ENCODE results near the gene COL5A3. TPM values are rescaled to one million over a fixed set of nuclear protein-coding genes. Genes with fewer than 3 reads are reported as not detected.

COL5A3 gene
- total and polyA plus RNA-seq, 3 experiments from 2014 or later, result 0.23 to 0.91 (median 0.50) TPM

GRCh38 chr19:10008184-10008765 lies 2.0 kb downstream of the COL5A3 start:
- peaks cover 5% of the 10 kb centered on the region for H3K4me1 ChIP-seq (ENCODE audit: insufficient read depth, low read length)
- peaks cover 39 to 69% of the 10 kb centered on the region in 2 donors for H3K27me3 Mint-ChIP-seq
- POLR2A ChIA-PET, result no interaction called here

DNA sequence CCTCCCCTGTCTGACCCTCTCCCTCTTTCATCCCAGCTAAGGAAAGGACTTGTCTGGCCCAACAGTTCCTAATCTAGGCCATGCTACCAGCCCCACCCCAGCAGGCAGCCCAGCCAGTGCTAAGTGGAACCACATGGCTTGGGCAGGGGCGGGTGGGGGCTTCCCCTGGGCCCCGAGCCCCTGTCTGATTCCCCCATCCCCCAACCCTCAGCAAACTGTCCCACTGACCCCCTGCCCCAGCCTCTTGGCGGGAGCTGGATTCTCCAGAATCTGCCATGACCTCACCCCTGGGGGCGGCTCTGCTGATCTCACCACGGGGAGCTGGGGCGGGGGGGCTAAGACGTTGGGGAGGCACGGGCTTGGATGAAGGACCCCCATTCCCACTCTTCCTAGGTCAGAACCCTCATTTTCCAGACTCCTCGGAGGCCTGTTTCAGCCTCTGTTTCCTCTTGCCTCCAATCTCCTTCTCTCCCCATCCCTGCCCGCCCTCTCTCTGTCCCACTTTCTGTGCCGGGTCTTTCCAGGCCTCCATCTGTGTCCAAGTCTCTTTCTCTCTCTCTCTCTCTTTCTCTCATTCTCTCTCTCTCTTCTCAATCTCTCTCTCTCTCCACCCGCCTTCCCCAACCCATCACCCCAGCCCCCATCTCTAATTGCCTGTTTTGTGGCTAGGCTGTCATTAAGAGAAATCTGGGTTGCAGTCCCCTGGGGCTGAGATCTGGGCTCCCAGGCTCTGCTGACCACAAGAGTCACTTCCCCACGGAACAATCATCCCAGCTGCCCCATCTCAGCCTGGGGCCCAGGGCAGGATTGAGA lies 2.7 kb downstream of the COL5A3 start:
- Mint-ChIP-seq H3K27me3 (peaks cover 44 to 71% of the 10 kb centered on the region in 2 donors), H3K4me3 (peak overlapping the region in 4 of 7 donors; percentile 7 to 84 (median 40)), H3K27ac (peak overlapping the region in 6 of 8 donors; percentile 6 to 82 (median 59)), H3K4me1 (peaks cover 31 to 59% (median 32%) of the 10 kb centered on the region in 3 donors), H3K36me3 (peaks cover 0 to 8% (median 0%) of the 10 kb centered on the region in 3 donors), H3K9me3 (peaks cover 0 to 4% (median 2%) of the 10 kb centered on the region in 5 donors)
- H3K4me1 ChIP-seq (ENCODE audit: insufficient read depth, low read length), result peaks cover 5% of the 10 kb centered on the region
- ChIA-PET CTCF (no interaction called here), POLR2A (no interaction called here)
- no peak overlapping the region for H3K27ac ChIP-seq (ENCODE audit: low read depth, low read length)
- no peak for DNase-seq
- no peaks in the 10 kb centered on the region for H3K36me3 ChIP-seq (ENCODE audit: insufficient read depth, low read length)
- peaks cover 19% of the 10 kb centered on the region for H3K27me3 ChIP-seq (ENCODE audit: insufficient read depth, low read length, poor library complexity, severe bottlenecking)
- H3K4me3 ChIP-seq (ENCODE audit: low read length), result no peak overlapping the region
- no peaks in the 10 kb centered on the region for H3K9me3 ChIP-seq (ENCODE audit: low read length)

More at GRCh38 chr19:10008184-10008765, 2.0 kb downstream of the COL5A3 start:
- Mint-ChIP-seq H3K27ac (peak overlapping the region in 7 of 8 donors; percentile 31 to 90 (median 83)), H3K9me3 (peaks cover 0 to 4% (median 2%) of the 10 kb centered on the region in 5 donors), H3K36me3 (peaks cover 0 to 5% (median 0%) of the 10 kb centered on the region in 3 donors), H3K4me1 (peaks cover 29 to 52% (median 31%) of the 10 kb centered on the region in 3 donors), H3K4me3 (peak overlapping the region; percentile 2 to 83 (median 67))
- H3K4me3 ChIP-seq (ENCODE audit: low read length), result no peak overlapping the region
- H3K27me3 ChIP-seq (ENCODE audit: insufficient read depth, low read length, poor library complexity, severe bottlenecking), result peaks cover 19% of the 10 kb centered on the region
- H3K27ac ChIP-seq (ENCODE audit: low read depth, low read length), result no peak overlapping the region
- no peaks in the 10 kb centered on the region for H3K36me3 ChIP-seq (ENCODE audit: insufficient read depth, low read length)
- CTCF ChIA-PET, result interaction anchor here (1.0 kb wide), 1 partner anchor 77 kb away, joined by 3 read pairs; no protein-coding TSS in a partner anchor
- no peaks in the 10 kb centered on the region for H3K9me3 ChIP-seq (ENCODE audit: low read length)
- DNase-seq, result no peak

DNA sequence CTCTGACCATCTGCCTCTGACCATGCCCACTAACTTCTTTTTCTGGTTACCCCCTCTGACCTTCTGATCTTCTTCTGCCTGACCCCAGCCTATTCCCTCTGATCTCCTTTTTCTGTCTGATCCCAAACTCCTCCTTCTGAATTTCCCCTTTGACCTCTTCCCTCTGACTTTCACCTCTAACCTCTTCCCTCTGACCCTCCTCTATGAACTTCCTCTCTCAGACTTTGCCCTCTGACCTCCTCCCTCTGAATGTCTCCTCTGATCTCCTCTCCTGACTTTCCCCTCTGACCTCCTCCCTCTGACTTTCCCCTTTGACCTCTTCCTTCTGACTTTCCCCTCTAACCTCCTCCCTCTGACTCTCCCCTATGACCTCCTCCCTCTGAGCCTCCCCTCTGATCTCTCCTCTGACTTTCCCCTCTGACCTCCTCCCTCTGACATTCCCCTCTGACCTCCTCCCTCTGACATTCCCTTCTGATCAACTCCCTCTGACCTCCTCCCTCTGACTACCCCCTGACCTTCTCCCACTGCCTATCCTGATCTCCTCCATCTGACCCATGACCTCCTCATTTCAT lies 3.5 kb downstream of the COL5A3 start:
- POLR2A ChIA-PET, result no interaction called here
- H3K27me3 Mint-ChIP-seq, result peaks cover 40 to 72% of the 10 kb centered on the region in 2 donors
- H3K36me3 Mint-ChIP-seq, result peaks cover 0 to 8% (median 0%) of the 10 kb centered on the region in 3 donors
- Histone ChIP-seq H3K9me3 (ENCODE audit: low read length) (no peaks in the 10 kb centered on the region), H3K4me1 (ENCODE audit: insufficient read depth, low read length) (peaks cover 5% of the 10 kb centered on the region), H3K27me3 (ENCODE audit: insufficient read depth, low read length, poor library complexity, severe bottlenecking) (peaks cover 19% of the 10 kb centered on the region), H3K36me3 (ENCODE audit: insufficient read depth, low read length) (no peaks in the 10 kb centered on the region), H3K4me3 (ENCODE audit: low read length) (no peak overlapping the region), H3K27ac (ENCODE audit: low read depth, low read length) (no peak overlapping the region)
- peaks cover 0 to 4% (median 2%) of the 10 kb centered on the region in 5 donors for H3K9me3 Mint-ChIP-seq
- H3K4me1 Mint-ChIP-seq, result peaks cover 30 to 63% (median 31%) of the 10 kb centered on the region in 3 donors
- DNase-seq, result no peak
- H3K27ac Mint-ChIP-seq, result peak overlapping the region in 7 of 8 donors; percentile 4 to 97 (median 82)
- CTCF ChIA-PET, result no interaction called here
- peak overlapping the region in 5 of 7 donors; percentile 56 to 86 (median 82) for H3K4me3 Mint-ChIP-seq

GRCh38 chr19:10006335-10006708 lies 4.0 kb downstream of the COL5A3 start:
- Histone ChIP-seq H3K27ac (ENCODE audit: low read depth, low read length) (no peak overlapping the region), H3K27me3 (ENCODE audit: insufficient read depth, low read length, poor library complexity, severe bottlenecking) (peaks cover 18% of the 10 kb centered on the region), H3K4me1 (ENCODE audit: insufficient read depth, low read length) (peaks cover 5% of the 10 kb centered on the region), H3K9me3 (ENCODE audit: low read length) (no peaks in the 10 kb centered on the region), H3K36me3 (ENCODE audit: insufficient read depth, low read length) (no peaks in the 10 kb centered on the region), H3K4me3 (ENCODE audit: low read length) (no peak overlapping the region)
- Mint-ChIP-seq H3K27me3 (peaks cover 39 to 75% of the 10 kb centered on the region in 2 donors), H3K9me3 (peaks cover 0 to 4% (median 2%) of the 10 kb centered on the region in 5 donors), H3K4me1 (peaks cover 30 to 62% (median 30%) of the 10 kb centered on the region in 3 donors), H3K27ac (peak overlapping the region in 7 of 8 donors; percentile 4 to 97 (median 61)), H3K36me3 (peaks cover 0 to 8% (median 0%) of the 10 kb centered on the region in 3 donors), H3K4me3 (peak overlapping the region in 6 of 7 donors; percentile 56 to 90 (median 83))
- peak in 2 of 5 donors; percentile 14 to 37 for DNase-seq
- ChIA-PET POLR2A (no interaction called here), CTCF (no interaction called here)

DNA sequence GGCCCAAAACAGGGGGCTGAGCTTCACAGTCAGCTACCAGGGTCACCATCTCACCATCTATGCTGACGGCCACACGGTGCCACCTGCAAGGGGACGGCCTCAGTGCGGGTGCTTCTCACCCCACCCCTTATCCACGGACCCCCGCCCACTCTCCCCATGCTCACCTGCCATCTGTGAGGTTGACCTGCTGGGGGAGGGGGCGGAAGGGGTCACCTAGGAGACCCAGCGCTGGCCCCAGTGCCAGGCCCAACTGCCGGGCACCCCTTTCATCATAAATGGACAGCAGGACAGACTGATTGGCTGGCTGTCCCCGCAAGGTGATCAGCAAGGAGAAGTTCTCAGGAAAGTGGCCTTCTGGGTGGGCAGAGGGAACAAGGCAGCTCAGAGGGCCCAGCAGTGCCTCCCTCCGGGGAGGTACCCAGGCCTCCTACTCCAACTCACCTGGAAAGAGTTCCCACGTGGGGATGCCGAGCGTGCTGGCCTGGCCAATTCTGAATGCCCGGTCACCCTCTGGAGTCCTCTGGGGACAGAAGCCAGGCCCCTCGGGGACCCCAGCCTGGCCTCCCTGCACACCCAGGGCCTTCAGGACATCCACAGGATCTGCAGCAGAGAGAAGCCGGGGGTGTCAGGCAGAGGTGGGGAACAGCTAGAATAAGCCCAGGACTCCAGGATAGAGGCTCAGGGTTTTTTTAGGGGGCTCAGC lies 4.5 kb downstream of the COL5A3 start:
- Histone ChIP-seq H3K9me3 (ENCODE audit: low read length) (no peaks in the 10 kb centered on the region), H3K36me3 (ENCODE audit: insufficient read depth, low read length) (no peaks in the 10 kb centered on the region), H3K27me3 (ENCODE audit: insufficient read depth, low read length, poor library complexity, severe bottlenecking) (peaks cover 14% of the 10 kb centered on the region), H3K4me3 (ENCODE audit: low read length) (no peak overlapping the region), H3K27ac (ENCODE audit: low read depth, low read length) (no peak overlapping the region), H3K4me1 (ENCODE audit: insufficient read depth, low read length) (peaks cover 5% of the 10 kb centered on the region)
- Mint-ChIP-seq H3K27ac (peak overlapping the region in 5 of 8 donors; percentile 12 to 87 (median 60)), H3K36me3 (peaks cover 0 to 8% (median 0%) of the 10 kb centered on the region in 3 donors), H3K27me3 (peaks cover 33 to 70% of the 10 kb centered on the region in 2 donors), H3K4me3 (peak overlapping the region in 6 of 7 donors; percentile 56 to 90 (median 83)), H3K4me1 (peaks cover 27 to 58% (median 30%) of the 10 kb centered on the region in 3 donors), H3K9me3 (peaks cover 0 to 4% (median 2%) of the 10 kb centered on the region in 5 donors)
- no peak for DNase-seq
- ChIA-PET POLR2A (no interaction called here), CTCF (no interaction called here)

DNA sequence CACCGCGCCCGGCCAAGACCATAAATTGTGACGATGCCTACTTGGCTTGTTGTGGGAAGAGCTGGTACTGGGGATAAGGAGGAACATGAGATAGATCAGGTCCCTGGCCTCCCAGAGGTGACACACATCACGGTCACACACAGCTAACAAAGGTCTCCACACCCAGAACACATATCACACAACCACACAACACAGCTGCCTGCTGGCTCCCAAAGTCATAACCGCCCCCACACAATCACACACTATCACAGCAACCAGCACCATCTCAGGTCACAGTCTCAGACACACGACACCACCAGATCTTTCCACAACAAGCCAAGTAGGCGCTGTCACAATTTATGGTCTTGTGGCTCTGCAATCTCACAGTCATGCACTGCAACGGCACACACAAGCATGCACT lies 5.7 kb downstream of the COL5A3 start:
- no peak overlapping the region for H3K4me3 ChIP-seq (ENCODE audit: low read length)
- no peak for DNase-seq
- H3K27ac ChIP-seq (ENCODE audit: low read depth, low read length), result no peak overlapping the region
- Mint-ChIP-seq H3K4me3 (peak overlapping the region in 5 of 7 donors; percentile 30 to 86 (median 81)), H3K27ac (peak overlapping the region in 5 of 8 donors; percentile 13 to 77 (median 70)), H3K27me3 (peaks cover 33 to 77% of the 10 kb centered on the region in 2 donors), H3K36me3 (peaks cover 0 to 11% (median 1%) of the 10 kb centered on the region in 3 donors), H3K9me3 (peaks cover 0 to 4% (median under 1%) of the 10 kb centered on the region in 5 donors), H3K4me1 (peaks cover 27 to 61% (median 29%) of the 10 kb centered on the region in 3 donors)
- CTCF ChIA-PET, result no interaction called here
- H3K36me3 ChIP-seq (ENCODE audit: insufficient read depth, low read length), result no peaks in the 10 kb centered on the region
- H3K27me3 ChIP-seq (ENCODE audit: insufficient read depth, low read length, poor library complexity, severe bottlenecking), result peaks cover 14% of the 10 kb centered on the region
- H3K9me3 ChIP-seq (ENCODE audit: low read length), result no peaks in the 10 kb centered on the region
- POLR2A ChIA-PET, result no interaction called here
- peaks cover 1% of the 10 kb centered on the region for H3K4me1 ChIP-seq (ENCODE audit: insufficient read depth, low read length)

- peaks cover 0 to 11% (median 1%) of the 10 kb centered on the region in 3 donors for H3K36me3 Mint-ChIP-seq
- no peak for DNase-seq
- peaks cover 0 to 4% (median 0%) of the 10 kb centered on the region in 5 donors for H3K9me3 Mint-ChIP-seq
- CTCF ChIA-PET, result no interaction called here
- Histone ChIP-seq H3K27ac (ENCODE audit: low read depth, low read length) (no peak overlapping the region), H3K4me1 (ENCODE audit: insufficient read depth, low read length) (no peaks in the 10 kb centered on the region), H3K36me3 (ENCODE audit: insufficient read depth, low read length) (no peaks in the 10 kb centered on the region), H3K4me3 (ENCODE audit: low read length) (no peak overlapping the region), H3K27me3 (ENCODE audit: insufficient read depth, low read length, poor library complexity, severe bottlenecking) (peaks cover 9% of the 10 kb centered on the region), H3K9me3 (ENCODE audit: low read length) (no peaks in the 10 kb centered on the region)
- H3K4me1 Mint-ChIP-seq, result peaks cover 20 to 52% (median 21%) of the 10 kb centered on the region in 3 donors
- peaks cover 29 to 74% of the 10 kb centered on the region in 2 donors for H3K27me3 Mint-ChIP-seq
- POLR2A ChIA-PET, result no interaction called here
- peak overlapping the region in 4 of 8 donors; percentile 12 to 89 (median 70) for H3K27ac Mint-ChIP-seq
- peak overlapping the region in 4 of 7 donors; percentile 26 to 81 (median 56) for H3K4me3 Mint-ChIP-seq
These were observed 7.0 kb downstream of the COL5A3 start for GRCh38 chr19:10003271-10003670.

Measured in CD8-positive, alpha-beta memory T cell (primary cell).